ENCODE results near the gene SLC9A7.

DNA sequence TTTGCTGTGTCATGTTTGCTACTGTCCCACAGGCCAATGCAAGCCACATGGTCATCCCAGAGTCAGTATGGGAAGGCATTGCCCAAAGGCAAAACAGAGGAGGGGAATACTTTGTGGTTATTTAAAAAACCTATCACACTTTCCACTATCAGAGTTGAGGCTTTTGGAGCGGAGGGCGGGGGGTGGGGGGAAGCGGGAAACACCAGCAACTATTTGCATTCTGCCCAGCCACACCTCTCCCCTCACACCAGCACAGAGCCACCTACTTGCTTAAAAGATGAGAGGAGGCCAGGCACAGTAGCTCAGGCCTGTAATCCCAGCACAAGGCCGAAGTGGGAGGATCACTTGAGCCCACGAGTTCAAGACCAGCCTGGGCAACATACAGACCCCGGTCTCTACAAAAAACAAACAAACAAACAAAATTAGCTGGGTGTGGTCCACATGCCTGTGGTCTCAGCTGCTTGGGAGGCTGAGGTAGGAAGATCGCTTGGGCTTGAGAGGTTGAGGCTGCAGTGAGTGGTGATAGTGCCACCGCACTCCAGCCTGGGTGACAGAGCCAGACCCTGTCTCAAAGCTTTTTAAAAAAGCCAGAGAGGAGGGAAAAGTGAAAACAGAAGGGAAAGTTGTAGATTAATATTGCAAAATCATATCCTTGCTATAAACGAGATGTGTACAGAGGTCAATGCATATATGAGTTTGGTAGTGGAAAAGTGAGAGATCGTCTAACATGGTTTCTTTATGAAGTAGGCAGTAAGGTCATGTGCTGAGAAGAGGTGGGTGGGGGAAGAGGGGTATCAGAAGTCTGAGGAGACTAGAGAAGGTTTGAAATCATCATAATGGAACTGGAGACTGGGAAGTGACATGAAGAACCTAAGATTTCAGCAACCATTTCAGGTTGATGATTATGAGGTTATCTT is 187.2 kb downstream of the SLC9A7 start:
- TF ChIP-seq POLR2A (IDR thresholded peaks at IDR 0.05; ENCODE audit: extremely low read depth, insufficient read length) (no peak), MYC (IDR thresholded peaks at IDR 0.05; ENCODE audit: low read depth, low read length) (no peak)
- TF ChIP-seq, protein P1, sequence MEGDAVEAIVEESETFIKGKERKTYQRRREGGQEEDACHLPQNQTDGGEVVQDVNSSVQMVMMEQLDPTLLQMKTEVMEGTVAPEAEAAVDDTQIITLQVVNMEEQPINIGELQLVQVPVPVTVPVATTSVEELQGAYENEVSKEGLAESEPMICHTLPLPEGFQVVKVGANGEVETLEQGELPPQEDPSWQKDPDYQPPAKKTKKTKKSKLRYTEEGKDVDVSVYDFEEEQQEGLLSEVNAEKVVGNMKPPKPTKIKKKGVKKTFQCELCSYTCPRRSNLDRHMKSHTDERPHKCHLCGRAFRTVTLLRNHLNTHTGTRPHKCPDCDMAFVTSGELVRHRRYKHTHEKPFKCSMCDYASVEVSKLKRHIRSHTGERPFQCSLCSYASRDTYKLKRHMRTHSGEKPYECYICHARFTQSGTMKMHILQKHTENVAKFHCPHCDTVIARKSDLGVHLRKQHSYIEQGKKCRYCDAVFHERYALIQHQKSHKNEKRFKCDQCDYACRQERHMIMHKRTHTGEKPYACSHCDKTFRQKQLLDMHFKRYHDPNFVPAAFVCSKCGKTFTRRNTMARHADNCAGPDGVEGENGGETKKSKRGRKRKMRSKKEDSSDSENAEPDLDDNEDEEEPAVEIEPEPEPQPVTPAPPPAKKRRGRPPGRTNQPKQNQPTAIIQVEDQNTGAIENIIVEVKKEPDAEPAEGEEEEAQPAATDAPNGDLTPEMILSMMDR (IDR thresholded peaks at IDR 0.05; ENCODE audit: low read depth, low read length), result no peak
- TF ChIP-seq, protein P2, sequence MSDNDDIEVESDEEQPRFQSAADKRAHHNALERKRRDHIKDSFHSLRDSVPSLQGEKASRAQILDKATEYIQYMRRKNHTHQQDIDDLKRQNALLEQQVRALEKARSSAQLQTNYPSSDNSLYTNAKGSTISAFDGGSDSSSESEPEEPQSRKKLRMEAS (IDR thresholded peaks at IDR 0.05; ENCODE audit: low read depth, low read length), result no peak

All from NB4 (cell line).